Measurements from ENCODE around the gene SWT1.
"Not testable (repeated sequence)": the region's sequence is repeated elsewhere in the genome, so short reads cannot be mapped to it uniquely, and the experiment has no call there.

The SWT1 gene

GRCh38 chr1:185255595-185255994 is 98.6 kb downstream of the SWT1 start:
- not testable (repeated sequence) for DNase-seq

GRCh38 chr1:185257116-185257949 is 100.4 kb downstream of the SWT1 start:
- not testable (repeated sequence) for DNase-seq

GRCh38 chr1:185257950-185258208 is 100.9 kb downstream of the SWT1 start:
- no peak for DNase-seq

GRCh38 chr1:185258676-185259075 is 101.7 kb downstream of the SWT1 start:
- DNase-seq: no peak

GRCh38 chr1:185260611-185261010 is 103.6 kb downstream of the SWT1 start:
- no peak for DNase-seq

- no peak for DNase-seq
These were observed 105.2 kb downstream of the SWT1 start for GRCh38 chr1:185262151-185262550.

GRCh38 chr1:185263292-185263691 is 106.3 kb downstream of the SWT1 start:
- no peak for DNase-seq

- no peak for DNase-seq
These were observed 106.8 kb downstream of the SWT1 start for GRCh38 chr1:185263780-185264179.

GRCh38 chr1:185265314-185265713 is 108.3 kb downstream of the SWT1 start:
- no peak for DNase-seq

- no peak for DNase-seq
These were observed 110.3 kb downstream of the SWT1 start for GRCh38 chr1:185267301-185267700.

GRCh38 chr1:185267701-185268100 is 110.7 kb downstream of the SWT1 start:
- DNase-seq: no peak

- no peak for DNase-seq
These were observed 111.4 kb downstream of the SWT1 start for GRCh38 chr1:185268352-185268751.

GRCh38 chr1:185271921-185272320 is 115.0 kb downstream of the SWT1 start:
- no peak for DNase-seq

GRCh38 chr1:185279571-185279970 is 122.6 kb downstream of the SWT1 start:
- no peak for DNase-seq

- no peak for DNase-seq
These were observed 123.6 kb downstream of the SWT1 start for GRCh38 chr1:185280589-185280988.

GRCh38 chr1:185281245-185281644 is 124.3 kb downstream of the SWT1 start:
- DNase-seq: no peak

- no peak for DNase-seq
These were observed 127.1 kb downstream of the SWT1 start for GRCh38 chr1:185284116-185284515.

GRCh38 chr1:185284533-185285276 is 127.7 kb downstream of the SWT1 start:
- DNase-seq: no peak

GRCh38 chr1:185287451-185287850 is 130.5 kb downstream of the SWT1 start:
- no peak for DNase-seq

- no peak for DNase-seq
These were observed 131.5 kb downstream of the SWT1 start for GRCh38 chr1:185288435-185288834.

- no peak for DNase-seq
These were observed 132.9 kb downstream of the SWT1 start for GRCh38 chr1:185289880-185290279.

- no peak for DNase-seq
These were observed 134.2 kb downstream of the SWT1 start for GRCh38 chr1:185291159-185291558.

GRCh38 chr1:185291652-185292051 is 134.7 kb downstream of the SWT1 start:
- DNase-seq: no peak

- no peak for DNase-seq
These were observed 135.3 kb downstream of the SWT1 start for GRCh38 chr1:185292237-185292636.

Measured in NCI-H524 treated with DMSO at 0.1 percent for 48 hours (cell line).